Endothelial cell of umbilical vein (primary cell): ENCODE data around the gene SNAPC4. TPM values are rescaled to one million over a fixed set of nuclear protein-coding genes. Genes with fewer than 3 reads are reported as not detected.

Experiments used
- BruUV-seq: library from RNA; stranded (reverse); fragments of 400-500 nt; replicated peaks from 2 replicates; lab custom pipeline; 2021; lab: Mats Ljungman, UMichigan
- CTCF ChIA-PET: fragments of 300-600, 350-600 bp; sonication (Branson Sonifier 250); formaldehyde crosslinking; loops from one replicate; lab custom pipeline; 2021; ENCODE audit warnings: antibody characterized with exemption, inconsistent platforms; lab: Charles Lee
- POLR2A ChIA-PET: fragments of 300-600, 350-600 bp; sonication (Branson Sonifier 250); formaldehyde crosslinking; loops from one replicate; lab custom pipeline; 2021; ENCODE audit warnings: antibody characterized with exemption, inconsistent platforms; lab: Charles Lee
- DNase-seq: peaks from one replicate; pipeline ENCODE4 v3.0.0-alpha.2; 2011; ENCODE audit warnings: low read depth, low spot score
- FAIRE-seq: peaks from 2 replicates; lab custom pipeline; 2011; peaks lifted over from hg19 to GRCh38; lab: Jason Lieb, UNC
- H2AFZ ChIP-seq: 2 replicates; pipeline ENCODE4 v1.6.0; 2012; ENCODE audit warnings: low read depth, low read length, control low read depth, inconsistent platforms
- H3K27ac ChIP-seq: 2 replicates; pipeline ENCODE4 v1.5.1; 2011; ENCODE audit warnings: low read depth, mild to moderate bottlenecking, control low read depth, low read length, moderate library complexity; ENCODE audit not compliant: insufficient read depth
- H3K27me3 ChIP-seq, 2 experiments: 2 replicates each; pipeline versions ENCODE4 v1.6.0 to v1.6.1; 2011; ENCODE audit warnings: low read length in 2 of 2, mixed read lengths in 1 of 2; ENCODE audit not compliant: control insufficient read depth in 2 of 2, insufficient read depth in 2 of 2
- H3K36me3 ChIP-seq, 2 experiments: 2 replicates in 1 of 2; 3 replicates in 1 of 2; pipeline ENCODE4 v1.5.1; 2011; ENCODE audit warnings: low read length in 2 of 2, mild to moderate bottlenecking in 1 of 2, moderate library complexity in 1 of 2; ENCODE audit not compliant: control insufficient read depth in 2 of 2, insufficient read depth in 2 of 2; ENCODE audit errors: extremely low read depth in 1 of 2
- H3K4me1 ChIP-seq: 3 replicates; pipeline ENCODE4 v1.5.1; 2011; ENCODE audit warnings: mild to moderate bottlenecking, low read length; ENCODE audit not compliant: control insufficient read depth, insufficient read depth; ENCODE audit errors: extremely low read depth
- H3K4me2 ChIP-seq: 2 replicates; pipeline ENCODE4 v1.6.1; 2011; ENCODE audit warnings: low read length, control low read depth, mixed read lengths; ENCODE audit not compliant: insufficient read depth
- H3K4me3 ChIP-seq, 3 experiments: fragments of 200-600 bp in 1 of 3; sonication (generic), shearing (Covaris generic) in 1 of 3; replicated peaks in 1 of 3; 2 replicates each; pipeline ENCODE4 v1.5.1; 2011 to 2016; ENCODE audit warnings: control low read depth in 3 of 3, low read length in 3 of 3, mild to moderate bottlenecking in 2 of 3, inconsistent platforms in 1 of 3, low read depth in 1 of 3, moderate library complexity in 1 of 3; ENCODE audit not compliant: insufficient read depth in 1 of 3
- H3K79me2 ChIP-seq: 2 replicates; pipeline ENCODE4 v1.6.0; 2012; ENCODE audit warnings: low read length, inconsistent platforms; ENCODE audit not compliant: control insufficient read depth, insufficient read depth
- H3K9ac ChIP-seq: replicated peaks from 2 replicates; pipeline ENCODE3; 2011; ENCODE audit warnings: low read length, control low read depth; ENCODE audit not compliant: insufficient read depth; ENCODE audit errors: extremely low read depth
- H3K9me1 ChIP-seq: replicated peaks from 3 replicates; pipeline ENCODE4 v1.6.0; 2011; ENCODE audit warnings: mild to moderate bottlenecking, low read length; ENCODE audit not compliant: control insufficient read depth, insufficient read depth; ENCODE audit errors: extremely low read depth
- H3K9me3 ChIP-seq: replicated peaks from 2 replicates; pipeline ENCODE4 v1.5.1; 2012; ENCODE audit warnings: low read length, inconsistent platforms; ENCODE audit not compliant: control insufficient read depth, insufficient read depth
- H4K20me1 ChIP-seq: replicated peaks from 2 replicates; pipeline ENCODE3; 2011; ENCODE audit warnings: mild to moderate bottlenecking, low read length; ENCODE audit not compliant: control insufficient read depth, insufficient read depth; ENCODE audit errors: extremely low read depth
- EZH2 ChIP-seq: IDR thresholded peaks from 2 replicates; pipeline ENCODE4 v1.6.1; 2012; ENCODE audit warnings: borderline replicate concordance, low read depth, mild to moderate bottlenecking, moderate library complexity, low read length, inconsistent platforms; ENCODE audit not compliant: severe bottlenecking
- FOS ChIP-seq: IDR thresholded peaks from 2 replicates; pipeline ENCODE4 v1.6.1; 2011; ENCODE audit warnings: mild to moderate bottlenecking, low read length, moderate library complexity, borderline replicate concordance; ENCODE audit not compliant: insufficient read depth
- GATA2 ChIP-seq: IDR thresholded peaks from 2 replicates; pipeline ENCODE4 v1.7.0; 2011; ENCODE audit warnings: low read depth, mild to moderate bottlenecking, moderate library complexity, mixed read lengths, low read length; ENCODE audit not compliant: insufficient read length, insufficient read depth
- JUN ChIP-seq: IDR thresholded peaks from 2 replicates; pipeline ENCODE4 v1.6.1; 2011; ENCODE audit warnings: borderline replicate concordance, low read depth; ENCODE audit not compliant: insufficient read length, insufficient read depth
- MYC ChIP-seq: IDR thresholded peaks from one replicate; pipeline ENCODE4 v1.6.1; 2011; ENCODE audit warnings: mild to moderate bottlenecking, low read depth, low read length
- POLR2A ChIP-seq: IDR thresholded peaks from 2 replicates; pipeline ENCODE4 v1.6.1; 2012; ENCODE audit warnings: low read depth, mild to moderate bottlenecking, control low read depth, low read length
- POLR2AphosphoS5 ChIP-seq: IDR thresholded peaks from 2 replicates; pipeline ENCODE4 v1.6.1; 2012; ENCODE audit warnings: low read depth, mild to moderate bottlenecking, control low read depth, low read length, moderate library complexity; ENCODE audit not compliant: insufficient read depth
- dilution Hi-C: fragments of 300-500 bp; cut with MboI; formaldehyde crosslinking; loops from one replicate; pipeline ENCODE4 v1.15.0; 2019; ENCODE audit warnings: low sequenced_read_pairs; ENCODE audit not compliant: extremely low pct_ligation_motif_present
- intact Hi-C: fragments of 100-400 bp; cut with micrococcal nuclease; formaldehyde crosslinking; loops from one replicate; pipeline ENCODE4 v1.10.0; 2022
- polyA plus RNA-seq, 4 experiments: library from polyadenylated mRNA; depleted of rRNA in 3 of 4; stranded (reverse) in 3 of 4; unstranded in 1 of 4; fragments of >200 nt; gene quantifications; 2 replicates each; pipeline versions ENCODE4 v1.2.1 to v1.2.3, GENCODE V29; 2011 to 2012; ENCODE audit warnings: missing spikeins in 1 of 4
- total RNA-seq: library from RNA; stranded (reverse); gene quantifications from 2 replicates; pipeline ENCODE4 v1.2.3, GENCODE V29; 2021
- TF ChIP-seq, protein P1 (sequence below): IDR thresholded peaks from 2 replicates; pipeline ENCODE4 v1.6.1; 2011; ENCODE audit not compliant: insufficient read depth, insufficient read length
- TF ChIP-seq, protein P2 (sequence below), 2 donors: IDR thresholded peaks; 1 replicate in 1 of 2; 2 replicates in 1 of 2; pipeline ENCODE4 v1.5.1; 2011; ENCODE audit warnings: low read length in 2 of 2, mild to moderate bottlenecking in 2 of 2, moderate library complexity in 2 of 2, control low read depth in 1 of 2, inconsistent platforms in 1 of 2, low read depth in 1 of 2; ENCODE audit not compliant: insufficient read depth in 1 of 2; ENCODE audit errors: extremely low read depth in 1 of 2

The SNAPC4 gene
- total and polyA plus RNA-seq, 2 donors (not counting 3 experiments of a cell fraction or from before 2014, with no cell fraction given): 6.7 to 17.5 TPM

DNA sequence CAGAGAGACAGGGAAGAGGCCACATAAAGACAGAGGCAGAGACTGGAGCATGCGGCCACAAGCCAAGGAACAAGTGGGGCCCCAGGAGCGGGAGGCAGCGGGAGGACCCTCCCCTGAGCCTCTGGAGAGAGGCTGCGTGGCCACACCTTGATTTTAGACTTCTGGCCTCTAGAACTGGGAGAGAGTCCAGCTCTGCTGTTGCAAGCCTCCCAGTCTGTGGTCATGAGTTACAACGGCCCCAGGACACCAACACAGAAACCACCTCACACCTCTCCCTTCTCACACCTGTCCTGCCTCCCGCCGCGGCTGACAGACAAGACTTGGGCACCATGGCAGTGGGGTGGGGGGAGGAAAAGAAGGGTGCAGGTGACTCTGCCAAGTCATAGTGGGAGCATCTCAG lies 37.5 kb upstream of the SNAPC4 start:
- Histone ChIP-seq H3K4me2 (peak overlapping the region; percentile 67), H2AFZ (no peak overlapping the region), H3K27me3 (no peaks in the 10 kb centered on the region), H3K9me1 (no peaks in the 10 kb centered on the region), H3K4me3 (peak overlapping the region in 2 of 3 experiments; percentile 66 to 76), H3K9ac (no peak overlapping the region), H3K9me3 (no peaks in the 10 kb centered on the region), H3K79me2 (peaks cover 48% of the 10 kb centered on the region), H4K20me1 (no peaks in the 10 kb centered on the region), H3K36me3 (peaks cover 11 to 15% of the 10 kb centered on the region in 2 experiments), H3K27ac (peak overlapping the region; percentile 8), H3K4me1 (peaks cover 12% of the 10 kb centered on the region)
- DNase-seq (no peak), FAIRE-seq (no peak)
- no TSS peak for BruUV-seq
- no peak for TF ChIP-seq JUN
- TF ChIP-seq FOS: no peak
- TF ChIP-seq, protein P1, sequence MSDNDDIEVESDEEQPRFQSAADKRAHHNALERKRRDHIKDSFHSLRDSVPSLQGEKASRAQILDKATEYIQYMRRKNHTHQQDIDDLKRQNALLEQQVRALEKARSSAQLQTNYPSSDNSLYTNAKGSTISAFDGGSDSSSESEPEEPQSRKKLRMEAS: no peak
- no peak for TF ChIP-seq POLR2AphosphoS5
- TF ChIP-seq MYC: no peak
- TF ChIP-seq POLR2A: no peak
- no peak for TF ChIP-seq GATA2
- TF ChIP-seq EZH2: no peak
- TF ChIP-seq, protein P2, sequence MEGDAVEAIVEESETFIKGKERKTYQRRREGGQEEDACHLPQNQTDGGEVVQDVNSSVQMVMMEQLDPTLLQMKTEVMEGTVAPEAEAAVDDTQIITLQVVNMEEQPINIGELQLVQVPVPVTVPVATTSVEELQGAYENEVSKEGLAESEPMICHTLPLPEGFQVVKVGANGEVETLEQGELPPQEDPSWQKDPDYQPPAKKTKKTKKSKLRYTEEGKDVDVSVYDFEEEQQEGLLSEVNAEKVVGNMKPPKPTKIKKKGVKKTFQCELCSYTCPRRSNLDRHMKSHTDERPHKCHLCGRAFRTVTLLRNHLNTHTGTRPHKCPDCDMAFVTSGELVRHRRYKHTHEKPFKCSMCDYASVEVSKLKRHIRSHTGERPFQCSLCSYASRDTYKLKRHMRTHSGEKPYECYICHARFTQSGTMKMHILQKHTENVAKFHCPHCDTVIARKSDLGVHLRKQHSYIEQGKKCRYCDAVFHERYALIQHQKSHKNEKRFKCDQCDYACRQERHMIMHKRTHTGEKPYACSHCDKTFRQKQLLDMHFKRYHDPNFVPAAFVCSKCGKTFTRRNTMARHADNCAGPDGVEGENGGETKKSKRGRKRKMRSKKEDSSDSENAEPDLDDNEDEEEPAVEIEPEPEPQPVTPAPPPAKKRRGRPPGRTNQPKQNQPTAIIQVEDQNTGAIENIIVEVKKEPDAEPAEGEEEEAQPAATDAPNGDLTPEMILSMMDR (IDR thresholded peaks at IDR 0.05; ENCODE audit: extremely low read depth in 1 of 2, insufficient read depth in 1 of 2, low read depth in 1 of 2, low read length in 2 of 2): no peak
- intact Hi-C loops: no loop called here
- dilution Hi-C loops: no loop called here
- POLR2A ChIA-PET: no interaction called here
- CTCF ChIA-PET: no interaction called here
